HG03175 (cell line): ENCODE measurements around the gene RABAC1.
"Not testable (repeated sequence)": the region's sequence is repeated elsewhere in the genome, so short reads cannot be mapped to it uniquely, and the experiment has no call there.

Experiments
- ATAC-seq: cut with Tn5 transposase; IDR thresholded peaks from one replicate; pipeline ENCODE4 v1.9.1; 2021; ENCODE audit warnings: mild to moderate bottlenecking, moderate library complexity; ENCODE audit not compliant: unreplicated experiment

Gene RABAC1

GRCh38 chr19:41917676-41918075 lies 41.4 kb downstream of the RABAC1 start:
- ATAC-seq, result no peak

- no peak for ATAC-seq
Observed at GRCh38 chr19:41915776-41916414, 43.2 kb downstream of the RABAC1 start.

GRCh38 chr19:41915021-41915775 lies 43.9 kb downstream of the RABAC1 start:
- ATAC-seq, result no peak

DNA sequence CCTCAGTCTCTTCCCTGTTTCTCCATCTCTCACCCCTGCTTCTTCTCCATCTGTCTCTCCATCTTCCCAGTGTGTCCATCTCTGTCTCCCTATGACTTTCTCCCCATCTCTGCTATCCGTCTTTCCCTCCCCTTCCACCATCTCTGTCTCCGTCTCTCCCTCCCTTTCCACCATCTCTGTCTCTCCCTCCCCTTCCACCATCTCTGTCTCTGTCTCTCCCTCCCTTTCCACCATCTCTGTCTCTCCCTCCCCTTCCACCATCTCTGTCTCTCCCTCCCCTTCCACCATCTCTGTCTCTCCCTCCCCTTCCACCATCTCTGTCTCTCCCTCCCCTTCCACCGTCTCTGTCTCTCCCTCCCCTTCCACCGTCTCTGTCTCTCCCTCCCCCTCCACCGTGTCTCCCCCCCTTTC lies 44.7 kb downstream of the RABAC1 start:
- not testable (repeated sequence) for ATAC-seq

GRCh38 chr19:41913538-41914423 lies 45.3 kb downstream of the RABAC1 start:
- ATAC-seq, result no peak

DNA sequence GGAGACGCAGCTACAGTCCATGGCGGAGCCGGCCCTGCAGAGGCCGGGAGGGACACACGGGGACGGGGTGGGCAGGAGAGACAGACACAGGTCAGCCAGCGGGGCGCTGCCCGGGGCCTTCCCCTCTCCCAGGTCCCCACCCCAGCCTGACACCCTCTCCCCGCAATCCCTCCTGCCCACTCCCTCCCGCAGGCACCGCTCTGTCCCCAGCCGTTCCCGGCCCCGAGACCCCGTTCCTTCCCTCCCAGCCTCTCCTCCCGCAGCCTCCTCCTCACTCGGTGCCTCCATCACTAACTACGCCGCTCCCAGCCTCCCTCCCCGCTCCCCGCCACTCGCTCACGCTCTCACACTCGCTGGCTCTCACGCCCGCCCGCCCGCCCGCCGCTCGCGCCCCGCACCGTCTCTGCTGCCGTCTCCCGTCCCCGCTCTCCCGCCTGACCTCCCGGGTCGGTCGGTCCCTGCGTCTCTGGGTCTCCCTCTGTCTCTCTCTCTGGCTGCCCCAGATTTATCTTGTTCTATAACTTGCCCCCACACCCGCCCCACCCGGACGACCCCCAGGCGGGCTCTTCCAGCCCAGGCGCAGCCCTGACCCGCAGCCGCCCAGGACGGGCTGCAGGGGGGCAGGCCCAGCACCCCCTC lies 46.1 kb downstream of the RABAC1 start:
- ATAC-seq, result no peak

GRCh38 chr19:41911889-41912731 lies 47.0 kb downstream of the RABAC1 start:
- no peak for ATAC-seq

DNA sequence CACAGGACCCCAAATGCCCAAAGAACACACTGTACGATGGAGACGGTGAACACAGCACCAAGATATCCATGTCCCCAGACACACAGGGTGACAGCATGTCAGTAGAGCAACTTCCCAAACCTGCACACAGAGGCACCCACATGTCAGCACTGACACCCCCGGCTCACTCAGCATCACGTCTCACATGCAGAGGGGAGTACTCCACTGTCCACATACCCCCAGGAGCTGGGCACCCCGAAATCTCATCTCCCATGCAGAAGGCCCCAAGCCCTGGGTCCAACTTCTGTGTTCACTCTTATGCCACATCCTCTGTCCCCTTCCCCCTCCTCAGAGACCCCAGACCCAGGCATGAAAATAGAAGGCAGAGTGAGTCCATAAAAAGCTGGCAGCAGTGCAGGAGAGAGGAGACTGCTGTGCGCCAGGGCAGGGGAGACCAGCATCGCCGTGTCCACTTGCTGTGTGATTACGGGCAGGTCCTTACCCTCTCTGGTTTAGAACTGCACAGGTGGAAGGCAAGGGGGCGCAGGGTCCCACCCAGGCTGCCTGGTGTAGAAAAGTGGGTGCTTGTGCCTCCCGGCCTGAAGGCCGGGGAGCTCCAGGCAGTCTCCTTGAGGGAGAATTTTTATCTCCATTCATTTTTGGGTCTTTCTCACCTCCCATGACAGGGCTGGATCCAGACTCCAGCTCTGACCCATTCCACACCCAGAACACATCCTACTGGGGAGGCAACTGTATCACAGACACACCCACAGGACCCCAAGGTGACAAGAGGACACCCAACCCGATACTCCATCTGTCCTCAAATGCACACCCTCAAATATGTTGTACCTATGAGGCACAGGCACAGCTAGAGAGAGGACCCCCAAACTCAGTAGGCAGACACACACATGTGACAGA lies 47.9 kb downstream of the RABAC1 start:
- no peak for ATAC-seq

DNA sequence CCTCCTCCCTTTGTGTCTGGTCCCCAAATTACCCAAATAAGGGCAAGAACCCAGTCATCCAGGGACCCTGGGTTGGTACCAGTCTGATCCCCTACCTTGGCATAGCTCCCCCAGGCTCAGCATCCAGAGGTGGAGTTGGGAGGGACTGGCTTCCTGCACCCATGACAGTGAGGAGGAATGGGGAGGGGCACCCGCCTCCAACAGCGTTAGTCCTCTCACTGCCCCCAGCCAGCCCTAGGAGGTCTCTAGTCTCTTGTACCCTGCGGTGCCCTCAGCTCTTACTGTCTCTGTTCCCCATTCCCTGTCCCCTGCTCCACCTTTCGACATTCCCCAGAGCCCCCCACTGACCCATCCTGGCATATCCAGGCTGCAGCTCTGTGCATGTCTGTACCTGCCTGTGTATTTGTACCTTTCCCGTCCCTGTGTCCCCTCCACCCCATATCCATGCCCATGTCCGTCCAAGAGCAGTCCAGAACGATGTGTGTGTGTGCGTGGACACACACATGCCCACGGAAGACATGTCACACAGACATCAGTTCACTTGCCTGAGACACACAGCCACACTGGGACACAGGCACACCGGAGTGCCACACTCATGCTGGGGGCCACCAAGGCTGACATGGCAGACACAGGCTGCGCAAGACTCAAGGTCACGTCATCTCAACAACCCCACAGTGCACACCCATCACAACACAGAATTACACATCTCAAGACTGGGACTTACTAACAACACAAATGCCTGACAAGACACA lies 48.7 kb downstream of the RABAC1 start:
- ATAC-seq, result no peak

- no peak for ATAC-seq
Observed at GRCh38 chr19:41909706-41910105, 49.4 kb downstream of the RABAC1 start.

- ATAC-seq, result no peak
Observed at GRCh38 chr19:41908724-41909464, 50.2 kb downstream of the RABAC1 start.

- ATAC-seq, result no peak
Observed at GRCh38 chr19:41907994-41908615, 51.0 kb downstream of the RABAC1 start.

GRCh38 chr19:41906916-41907680 lies 52.0 kb downstream of the RABAC1 start:
- ATAC-seq, result no peak
